Ectodermal cell (in vitro differentiated cells): ENCODE data around the gene SORT1.
A peak's percentile ranks its signal among the peaks of the same experiment; 100 is the strongest.
"Not testable (repeated sequence)": the region's sequence is repeated elsewhere in the genome, so short reads cannot be mapped to it uniquely, and the experiment has no call there.

Source experiments
- H3K27ac ChIP-seq: 2 replicates; pipeline ENCODE4 v1.7.0; 2013; ENCODE audit warnings: mild to moderate bottlenecking, low read depth, low read length; ENCODE audit not compliant: insufficient read depth, poor library complexity, severe bottlenecking
- H3K27me3 ChIP-seq: 2 replicates; pipeline ENCODE4 v1.7.0; 2013; ENCODE audit warnings: mild to moderate bottlenecking, low read length; ENCODE audit not compliant: insufficient read depth, control insufficient read depth, poor library complexity, severe bottlenecking
- H3K36me3 ChIP-seq: one replicate; pipeline ENCODE4 v1.7.0; 2013; ENCODE audit warnings: low read length; ENCODE audit not compliant: control insufficient read depth, insufficient read depth
- H3K4me1 ChIP-seq: one replicate; pipeline ENCODE4 v1.7.0; 2013; ENCODE audit warnings: low read length; ENCODE audit not compliant: control insufficient read depth, insufficient read depth
- H3K4me3 ChIP-seq: 2 replicates; pipeline ENCODE4 v1.7.0; 2013; ENCODE audit warnings: low read depth, low read length, control low read depth; ENCODE audit not compliant: insufficient read depth
- H3K9me3 ChIP-seq: 2 replicates; pipeline ENCODE4 v1.7.0; 2013; ENCODE audit warnings: mild to moderate bottlenecking, low read length, moderate library complexity; ENCODE audit not compliant: control insufficient read depth
- WGBS, 2 experiments: methylation state at CpG; one replicate each; pipeline ENCODE4 v1.1.7; 2013; ENCODE audit warnings: missing lambda C conversion rate in 2 of 2; 5-methylcytosine and 5-hydroxymethylcytosine counted together

SORT1 gene

DNA sequence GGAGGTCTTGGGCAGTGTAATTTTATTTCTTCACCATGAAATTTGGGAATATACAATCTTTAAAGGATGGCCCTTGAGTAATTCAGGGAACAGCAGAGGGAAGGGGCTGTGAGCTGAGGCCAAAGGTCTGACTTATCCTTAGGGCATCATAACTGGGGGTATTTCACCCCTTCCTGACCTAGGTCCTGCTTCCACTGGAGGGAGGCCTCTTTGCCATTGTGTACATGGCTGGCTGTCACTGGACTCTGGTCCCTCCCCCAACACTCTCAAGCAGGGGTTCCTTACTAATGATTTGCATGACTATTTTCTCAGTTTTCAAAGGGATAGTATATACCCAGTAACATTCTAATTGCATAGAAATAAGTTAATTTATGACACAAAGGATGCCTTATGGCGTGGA is 107.6 kb downstream of the SORT1 start:
- Histone ChIP-seq H3K36me3 (no peaks in the 10 kb centered on the region), H3K4me3 (no peak overlapping the region)

GRCh38 chr1:109286762-109287161 is 111.0 kb downstream of the SORT1 start:
- H3K4me3 ChIP-seq, H3K4me1 ChIP-seq, H3K27me3 ChIP-seq, H3K9me3 ChIP-seq, H3K27ac ChIP-seq, H3K36me3 ChIP-seq: not testable (repeated sequence)
- 87 to 91% methylated on average over 5 of the region's 5 CpGs for WGBS, 2 experiments

More for the DNA sequence above, 107.6 kb downstream of the SORT1 start:
- no peak overlapping the region for H3K27ac ChIP-seq
- no peaks in the 10 kb centered on the region for H3K27me3 ChIP-seq
- no peaks in the 10 kb centered on the region for H3K9me3 ChIP-seq
- H3K4me1 ChIP-seq, result no peaks in the 10 kb centered on the region
- whole genome bisulfite sequencing, 2 experiments, result 93 to 98% methylated on average over 1 of the region's 1 CpG

DNA sequence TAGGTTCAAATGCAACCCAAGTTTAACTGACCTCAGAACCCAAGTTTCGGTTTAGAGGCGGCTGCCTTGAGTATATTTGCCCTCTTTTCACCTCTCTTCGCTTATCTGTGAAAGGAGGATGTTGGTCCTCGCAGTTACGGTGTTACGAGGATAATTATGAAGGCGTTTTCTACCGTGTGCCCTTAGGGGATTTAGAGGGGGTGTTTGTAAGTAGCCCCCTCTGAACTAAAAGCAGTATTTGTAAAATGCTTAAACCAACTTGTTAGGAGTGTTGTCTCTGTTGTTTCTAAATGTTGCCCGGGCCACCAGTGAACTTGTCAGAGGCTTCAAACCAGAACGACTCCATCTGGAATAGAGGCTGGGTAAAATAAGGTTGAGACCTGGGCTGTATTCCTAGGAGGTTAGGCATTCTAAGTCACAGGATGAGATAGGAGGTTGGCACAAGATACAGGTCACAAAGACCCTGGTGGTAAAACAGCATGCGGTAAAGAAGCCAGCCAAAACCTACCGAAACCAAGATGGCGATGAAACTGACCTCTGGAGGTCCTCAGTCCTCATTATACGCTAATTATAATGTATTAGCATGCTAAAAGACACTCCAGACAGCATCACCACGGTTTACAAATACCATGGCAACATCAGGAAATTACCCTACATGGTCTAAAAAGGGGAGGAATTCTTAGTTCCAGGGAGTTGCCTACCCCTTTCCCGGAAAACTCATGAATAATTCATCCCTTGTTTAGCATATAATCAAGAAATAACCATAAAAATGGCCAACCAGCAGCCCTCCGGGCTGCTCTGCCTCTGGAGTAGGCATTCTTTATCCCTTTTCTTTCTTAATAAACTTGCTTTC is 113.7 kb downstream of the SORT1 start:
- WGBS, 2 experiments, result 84 to 87% methylated on average over 17 of the region's 17 CpGs
- H3K27ac ChIP-seq, result no peak overlapping the region

GRCh38 chr1:109282952-109283747 is 114.6 kb downstream of the SORT1 start, which contains the start of gene PSRC1:
TSS of gene PSRC1 (minus strand) at chr1:109283145.
- Histone ChIP-seq H3K4me3 (peak within 1 kb of the TSS; percentile 85), H3K9me3 (no peaks in the 10 kb centered on the region), H3K27ac (no peak within 1 kb of the TSS), H3K4me1 (peaks cover 7% of the 10 kb centered on the region), H3K36me3 (peaks cover 9% of the 10 kb centered on the region), H3K27me3 (no peaks in the 10 kb centered on the region)
- WGBS, 2 experiments, result 3% methylated on average over 56 of the region's 56 CpGs

More for the DNA sequence above, 113.7 kb downstream of the SORT1 start:
- Histone ChIP-seq H3K9me3 (no peaks in the 10 kb centered on the region), H3K4me3 (peak overlapping the region; percentile 85), H3K36me3 (peaks cover 6% of the 10 kb centered on the region), H3K27me3 (no peaks in the 10 kb centered on the region), H3K4me1 (peaks cover 7% of the 10 kb centered on the region)

- Histone ChIP-seq H3K4me3 (peak overlapping the region; percentile 85), H3K9me3 (no peaks in the 10 kb centered on the region), H3K27ac (no peak overlapping the region), H3K4me1 (peaks cover 7% of the 10 kb centered on the region), H3K36me3 (peaks cover 9% of the 10 kb centered on the region), H3K27me3 (no peaks in the 10 kb centered on the region)
- 4 to 5% methylated on average over 10 of the region's 10 CpGs for WGBS, 2 experiments
Measured at GRCh38 chr1:109282497-109282951, 115.2 kb downstream of the SORT1 start.

GRCh38 chr1:109281680-109282496 is 115.8 kb downstream of the SORT1 start:
- 61 to 65% methylated on average over 27 to 28 of the region's 28 CpGs for WGBS, 2 experiments
- H3K27ac ChIP-seq, result no peak overlapping the region
- H3K9me3 ChIP-seq, result no peaks in the 10 kb centered on the region
- peaks cover 9% of the 10 kb centered on the region for H3K36me3 ChIP-seq
- H3K4me1 ChIP-seq, result peaks cover 10% of the 10 kb centered on the region
- H3K27me3 ChIP-seq, result no peaks in the 10 kb centered on the region
- peak overlapping the region; percentile 85 for H3K4me3 ChIP-seq

DNA sequence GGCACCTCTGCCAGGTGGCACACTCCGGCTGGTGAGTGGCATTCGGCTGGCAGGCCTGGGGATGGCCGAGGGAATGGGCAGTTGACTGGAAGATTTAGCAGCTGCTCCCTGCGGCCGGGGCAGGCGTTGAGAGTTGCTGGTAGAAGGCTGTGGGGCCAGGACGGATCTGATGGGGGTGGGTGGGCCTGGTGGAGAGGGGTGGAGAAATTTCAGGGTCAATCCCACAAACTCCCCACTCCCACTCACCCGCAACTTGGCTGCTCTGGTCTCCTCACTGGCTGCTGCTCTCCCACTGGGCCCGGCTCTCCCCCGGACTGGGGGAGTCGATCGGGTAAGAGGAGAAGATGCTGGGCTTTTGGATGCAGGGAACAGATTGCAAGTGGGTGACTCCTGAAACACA is 116.9 kb downstream of the SORT1 start:
- Histone ChIP-seq H3K36me3 (peaks cover 9% of the 10 kb centered on the region), H3K9me3 (no peaks in the 10 kb centered on the region), H3K27ac (no peak overlapping the region), H3K27me3 (no peaks in the 10 kb centered on the region), H3K4me3 (no peak overlapping the region), H3K4me1 (peaks cover 10% of the 10 kb centered on the region)
- 95 to 96% methylated on average over 11 to 12 of the region's 12 CpGs for WGBS, 2 experiments

DNA sequence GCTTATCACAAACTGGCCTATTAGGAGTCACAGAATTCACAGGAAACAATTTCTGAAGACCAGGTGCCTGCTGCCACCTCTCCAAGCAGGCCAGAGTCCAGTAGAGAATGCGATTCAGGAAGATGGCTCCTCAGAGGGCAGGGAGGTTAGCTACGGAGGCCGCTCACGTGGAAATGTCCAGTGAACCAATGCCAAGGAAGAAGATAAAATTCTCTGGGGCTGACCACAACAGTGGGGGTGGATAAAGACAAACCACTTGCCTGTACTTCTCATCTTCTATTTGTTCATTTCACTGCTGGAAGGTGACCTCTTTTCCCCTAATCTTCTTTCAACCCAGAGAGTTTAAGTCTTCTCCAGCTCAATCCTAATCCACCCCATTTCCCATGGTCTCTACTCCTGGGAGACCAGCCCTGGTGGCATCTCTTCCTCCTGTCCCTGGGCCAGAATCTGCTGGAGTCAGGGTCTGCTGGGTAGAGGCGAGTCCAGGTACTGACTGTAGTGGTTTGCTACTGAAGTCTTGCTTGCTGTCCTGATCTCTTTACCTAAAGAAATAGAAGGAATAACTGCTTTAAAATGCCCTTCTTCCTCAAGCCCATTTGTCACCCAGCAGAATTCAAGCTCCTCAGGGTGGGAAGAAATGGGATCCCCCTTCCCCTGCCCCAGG is 118.0 kb downstream of the SORT1 start:
- H3K36me3 ChIP-seq, result peaks cover 9% of the 10 kb centered on the region
- no peak overlapping the region for H3K27ac ChIP-seq
- no peaks in the 10 kb centered on the region for H3K9me3 ChIP-seq
- peaks cover 16% of the 10 kb centered on the region for H3K4me1 ChIP-seq
- 93 to 96% methylated on average over 5 of the region's 5 CpGs for WGBS, 2 experiments
- H3K27me3 ChIP-seq, result no peaks in the 10 kb centered on the region
- H3K4me3 ChIP-seq, result no peak overlapping the region

DNA sequence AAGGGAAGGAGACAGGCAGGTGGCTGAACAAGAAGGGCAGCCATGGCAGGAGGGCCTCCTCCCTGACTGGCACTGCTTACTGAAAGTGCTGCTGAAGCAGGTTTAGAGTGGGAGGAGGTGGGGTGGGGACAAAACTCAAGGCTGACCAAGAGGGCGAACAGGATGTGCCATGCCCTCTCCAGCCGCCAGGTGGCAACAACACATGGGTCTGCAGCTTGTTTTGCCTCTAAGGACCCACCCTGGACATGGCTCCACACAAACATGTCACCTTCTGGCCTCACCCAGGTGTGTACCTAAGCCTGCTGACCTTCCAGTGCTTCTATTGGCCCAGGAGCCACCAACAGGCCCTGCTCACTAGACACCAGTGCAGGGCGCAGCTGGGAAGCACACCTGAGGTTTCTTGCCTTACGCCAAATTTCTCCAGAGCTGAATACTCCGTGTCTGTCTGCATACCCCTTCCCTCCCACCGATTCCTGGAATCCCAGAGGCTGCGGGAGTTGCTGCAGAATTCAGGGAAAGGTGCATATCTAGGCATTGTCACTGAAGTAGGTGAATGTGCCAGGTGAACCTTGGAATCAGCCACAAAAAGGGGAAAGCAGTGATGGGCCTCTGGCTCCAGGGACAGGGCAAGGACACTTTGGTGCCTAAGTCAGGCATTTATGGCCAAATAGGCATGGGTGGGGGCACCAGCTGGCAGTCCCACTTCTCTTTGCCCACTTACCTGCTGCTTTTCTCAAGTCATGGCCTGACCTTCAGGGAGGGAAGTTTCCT is 120.1 kb downstream of the SORT1 start:
- 68 to 70% methylated on average over 7 of the region's 7 CpGs for WGBS, 2 experiments
- peaks cover 28% of the 10 kb centered on the region for H3K4me1 ChIP-seq
- H3K9me3 ChIP-seq, result no peaks in the 10 kb centered on the region
- H3K4me3 ChIP-seq, result no peak overlapping the region
- peaks cover 13% of the 10 kb centered on the region for H3K36me3 ChIP-seq
- no peaks in the 10 kb centered on the region for H3K27me3 ChIP-seq
- H3K27ac ChIP-seq, result peak overlapping the region; percentile 16
